ENCODE results near the gene PAQR5. TPM values are rescaled to one million over a fixed set of nuclear protein-coding genes. Genes with fewer than 3 reads are reported as not detected.

Gene PAQR5
- total and polyA plus RNA-seq, 9 of the 15 experiments (the other 6 are each of a cell fraction or from before 2014, with no cell fraction given): 0.04 to 0.08 TPM; not detected in 7

- TF ChIP-seq NONO (IDR thresholded peaks at IDR 0.05; ENCODE audit: low read depth in 2 of 2, low read length in 1 of 2) (no peak), NELFE (IDR thresholded peaks at IDR 0.05; ENCODE audit: insufficient read depth, insufficient read length) (no peak), CBX2 (IDR thresholded peaks at IDR 0.05; ENCODE audit: insufficient read depth, low read length, poor library complexity, severe bottlenecking) (no peak)
These were observed 25.8 kb upstream of the PAQR5 start (continued) for GRCh38 chr15:69272891-69273290.

GRCh38 chr15:69275074-69275670 is 23.5 kb upstream of the PAQR5 start:
- Histone ChIP-seq H4K20me1 (replicated peaks; ENCODE audit: control insufficient read depth, insufficient read depth, low read length) (no peaks in the 10 kb centered on the region), H2AFZ (ENCODE audit: low read depth, low read length) (no peak overlapping the region), H3K9me1 (ENCODE audit: control insufficient read depth, insufficient read depth, low read length) (no peaks in the 10 kb centered on the region), H3K4me1 (replicated peaks in 1 of 2; ENCODE audit: control insufficient read depth in 2 of 2, insufficient read depth in 2 of 2, low read length in 2 of 2) (no peaks in the 10 kb centered on the region), H3K27me3 (ENCODE audit: control insufficient read depth in 2 of 2, insufficient read depth in 2 of 2, low read length in 2 of 2) (peaks cover 17 to 52% of the 10 kb centered on the region in 2 experiments), H3K9me3 (replicated peaks; ENCODE audit: control insufficient read depth, insufficient read depth, low read depth, low read length) (no peaks in the 10 kb centered on the region), H3K4me2 (ENCODE audit: insufficient read depth, low read length) (no peak overlapping the region), H3K27ac (ENCODE audit: extremely low read depth, low read depth, low read length) (no peak overlapping the region), H3K4me3 (no peak overlapping the region), H3K36me3 (ENCODE audit: control insufficient read depth, insufficient read depth, low read length) (no peaks in the 10 kb centered on the region), H3K9ac (ENCODE audit: insufficient read depth in 1 of 2, low read depth in 2 of 2, low read length in 2 of 2) (no peak overlapping the region), H3K79me2 (ENCODE audit: control insufficient read depth, insufficient read depth, low read length) (no peaks in the 10 kb centered on the region)
- ATAC-seq: no peak
- BruUV-seq (replicated peaks): no TSS peak
- POLR2A ChIA-PET: no interaction called here
- FAIRE-seq: no peak
- in situ Hi-C loops (cut with MboI) (no loop called here), intact Hi-C loops (cut with micrococcal nuclease) (no loop called here)
- 0% methylated on average over 4 of the region's 4 CpGs for WGBS (ENCODE audit: insufficient coverage, low coverage, missing lambda C conversion rate)
- CTCF ChIA-PET (ENCODE audit: low intra/inter-chr PET ratio): no interaction called here
- no peak for DNase-seq (ENCODE audit: extremely low read depth in 1 of 4, low spot score in 3 of 4)
- no peak for TF ChIP-seq ATF6 (CRISPR knock-in tag; IDR thresholded peaks at IDR 0.05)
- TF ChIP-seq PREB (CRISPR knock-in tag; IDR thresholded peaks at IDR 0.05): no peak
- no peak for TF ChIP-seq EZH2 (IDR thresholded peaks at IDR 0.05; ENCODE audit: borderline replicate concordance, low read depth, low read length)
- TF ChIP-seq ZNF143 (CRISPR knock-in tag; IDR thresholded peaks at IDR 0.05): no peak
- no peak for TF ChIP-seq ERF (CRISPR knock-in tag; IDR thresholded peaks at IDR 0.05)
- no peak for TF ChIP-seq SAFB (IDR thresholded peaks at IDR 0.05; ENCODE audit: borderline replicate concordance, low read depth, low read length)
- no peak for TF ChIP-seq IRF2 (CRISPR knock-in tag; IDR thresholded peaks at IDR 0.05)
- TF ChIP-seq ATF1 (CRISPR knock-in tag; IDR thresholded peaks at IDR 0.05): no peak
- TF ChIP-seq ATF1 (tag; IDR thresholded peaks at IDR 0.05): no peak
- no peak for TF ChIP-seq E2F3 (CRISPR knock-in tag; IDR thresholded peaks at IDR 0.05)
- TF ChIP-seq KDM4B (IDR thresholded peaks at IDR 0.05; ENCODE audit: borderline replicate concordance in 2 of 2, low read depth in 1 of 2): no peak
- TF ChIP-seq HMGXB4 (CRISPR knock-in tag; IDR thresholded peaks at IDR 0.05): no peak
- no peak for TF ChIP-seq KDM2B (CRISPR knock-in tag; IDR thresholded peaks at IDR 0.05)
- TF ChIP-seq HMG20B (CRISPR knock-in tag; IDR thresholded peaks at IDR 0.05): no peak
- no peak for TF ChIP-seq FOXK1 (CRISPR knock-in tag; IDR thresholded peaks at IDR 0.05; ENCODE audit: borderline replicate concordance)
